Breast epithelium (tissue), 4 donors: ENCODE data around the gene OR6C75. TPM values are rescaled to one million over a fixed set of nuclear protein-coding genes. Genes with fewer than 3 reads are reported as not detected.

ENCODE experiments used
- DNase-seq, 2 donors: peaks; one replicate each; pipeline ENCODE4 v3.0.0-alpha.2; 2019; ENCODE audit warnings: low spot score in 2 of 2
- H3K27ac ChIP-seq, 2 donors: fragments of 200-600 bp; sonication (generic) in 1 of 2; one replicate each; pipeline ENCODE4 v1.5.1; 2016 to 2019; ENCODE audit warnings: mild to moderate bottlenecking in 1 of 2
- H3K27me3 ChIP-seq, 2 donors: fragments of 200-600 bp; sonication (generic) in 1 of 2; one replicate each; pipeline versions ENCODE4 v1.5.1 to v1.6.0; 2017 to 2019; ENCODE audit warnings: control low read depth in 1 of 2, mild to moderate bottlenecking in 1 of 2
- H3K36me3 ChIP-seq: fragments of 200-600 bp; one replicate; pipeline ENCODE4 v1.5.1; 2019
- H3K4me1 ChIP-seq, 2 donors: fragments of 200-600 bp; sonication (generic); one replicate each; pipeline ENCODE4 v1.5.1; 2016 to 2019; ENCODE audit warnings: control low read depth in 1 of 2
- H3K4me3 ChIP-seq, 3 donors: fragments of 200-600 bp; sonication (generic); 1 replicate in 2 of 3; 2 replicates in 1 of 3; pipeline ENCODE4 v1.5.1; 2016 to 2019; ENCODE audit warnings: mild to moderate bottlenecking in 3 of 3, moderate library complexity in 2 of 3
- H3K9me3 ChIP-seq, 2 donors: fragments of 200-600 bp; sonication (generic) in 1 of 2; one replicate each; pipeline ENCODE4 v1.5.1; 2016 to 2019; ENCODE audit warnings: control low read depth in 1 of 2
- POLR2A ChIP-seq: fragments of 450-650 bp; IDR thresholded peaks from one replicate; pipeline ENCODE4 v1.6.1; 2016; ENCODE audit warnings: antibody characterized with exemption, mild to moderate bottlenecking, moderate library complexity
- POLR2AphosphoS5 ChIP-seq, 3 donors: sonication (generic); formaldehyde crosslinking; IDR thresholded peaks; one replicate each; pipeline ENCODE4 v1.6.1; 2017; ENCODE audit warnings: antibody characterized with exemption in 3 of 3
- intact Hi-C: fragments of 100-400 bp; cut with DNase I; formaldehyde crosslinking; loops from one replicate; pipeline ENCODE4 v1.15.1; 2023; ENCODE audit warnings: low total_unique reads
- total RNA-seq, 3 donors: library from RNA; depleted of rRNA; stranded (reverse); fragments of >200 nt; gene quantifications; one replicate each; pipeline ENCODE4 v1.1.0, GENCODE V29; 2016
- TF ChIP-seq, protein P1 (sequence below), 3 donors: fragments of 450-650 bp; IDR thresholded peaks; one replicate each; pipeline ENCODE4 v1.5.1; 2016 to 2017; ENCODE audit warnings: antibody characterized with exemption in 3 of 3, mild to moderate bottlenecking in 3 of 3, moderate library complexity in 3 of 3

The OR6C75 gene
- total RNA-seq, 3 donors from 2014 or later: not detected

- Histone ChIP-seq H3K27me3 (no peaks in the 10 kb centered on the region), H3K9me3 (no peaks in the 10 kb centered on the region), H3K4me1 (no peaks in the 10 kb centered on the region), H3K27ac (no peak overlapping the region), H3K36me3 (no peaks in the 10 kb centered on the region), H3K4me3 (no peak overlapping the region)
- TF ChIP-seq, protein P1, sequence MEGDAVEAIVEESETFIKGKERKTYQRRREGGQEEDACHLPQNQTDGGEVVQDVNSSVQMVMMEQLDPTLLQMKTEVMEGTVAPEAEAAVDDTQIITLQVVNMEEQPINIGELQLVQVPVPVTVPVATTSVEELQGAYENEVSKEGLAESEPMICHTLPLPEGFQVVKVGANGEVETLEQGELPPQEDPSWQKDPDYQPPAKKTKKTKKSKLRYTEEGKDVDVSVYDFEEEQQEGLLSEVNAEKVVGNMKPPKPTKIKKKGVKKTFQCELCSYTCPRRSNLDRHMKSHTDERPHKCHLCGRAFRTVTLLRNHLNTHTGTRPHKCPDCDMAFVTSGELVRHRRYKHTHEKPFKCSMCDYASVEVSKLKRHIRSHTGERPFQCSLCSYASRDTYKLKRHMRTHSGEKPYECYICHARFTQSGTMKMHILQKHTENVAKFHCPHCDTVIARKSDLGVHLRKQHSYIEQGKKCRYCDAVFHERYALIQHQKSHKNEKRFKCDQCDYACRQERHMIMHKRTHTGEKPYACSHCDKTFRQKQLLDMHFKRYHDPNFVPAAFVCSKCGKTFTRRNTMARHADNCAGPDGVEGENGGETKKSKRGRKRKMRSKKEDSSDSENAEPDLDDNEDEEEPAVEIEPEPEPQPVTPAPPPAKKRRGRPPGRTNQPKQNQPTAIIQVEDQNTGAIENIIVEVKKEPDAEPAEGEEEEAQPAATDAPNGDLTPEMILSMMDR (IDR thresholded peaks at IDR 0.05): no peak
- TF ChIP-seq POLR2A: no peak
- TF ChIP-seq POLR2AphosphoS5 (IDR thresholded peaks at IDR 0.05): no peak
- intact Hi-C loops: no loop called here
- DNase-seq: no peak
Observed at GRCh38 chr12:55416961-55417360, 54.2 kb downstream of the OR6C75 start.

Other genes with a start within 250 kb of the OR6C75 start
- not detected for gene OR9K2, start 236.6 kb upstream of the OR6C75 start, total RNA-seq
- gene OR10A7, start 141.9 kb upstream of the OR6C75 start, total RNA-seq: not detected
- not detected for gene OR6C74, start 118.4 kb upstream of the OR6C75 start, total RNA-seq
- not detected for gene OR6C6, start 66.4 kb upstream of the OR6C75 start, total RNA-seq
- not detected for gene OR6C1, start 48.6 kb upstream of the OR6C75 start, total RNA-seq
- gene OR6C3, start 32.2 kb upstream of the OR6C75 start, total RNA-seq: not detected
- gene OR6C65, start 37.6 kb downstream of the OR6C75 start, total RNA-seq: not detected
- gene OR6C76, start 63.3 kb downstream of the OR6C75 start, total RNA-seq: not detected
- gene OR6C2, start 81.1 kb downstream of the OR6C75 start, total RNA-seq: not detected
- gene OR6C70, start 107.2 kb downstream of the OR6C75 start, total RNA-seq: not detected
- gene OR6C68, start 129.4 kb downstream of the OR6C75 start, total RNA-seq: not detected
- not detected for gene OR6C4, start 186.6 kb downstream of the OR6C75 start, total RNA-seq
- gene OR2AP1, start 209.5 kb downstream of the OR6C75 start, total RNA-seq: not detected